WI38 (cell line): ENCODE results near the gene DRGX.

Experiments
- H3K4me3 ChIP-seq: 2 replicates; pipeline ENCODE4 v1.5.1; 2011; ENCODE audit warnings: low read depth, mild to moderate bottlenecking, control low read depth, low read length
- CTCF ChIP-seq: IDR thresholded peaks from 2 replicates; pipeline ENCODE4 v1.5.1; 2012; ENCODE audit warnings: low read depth, mild to moderate bottlenecking, control low read depth, low read length

DRGX gene

GRCh38 chr10:49314806-49315205 lies 81.1 kb downstream of the DRGX start:
- no peak for TF ChIP-seq CTCF
- H3K4me3 ChIP-seq: no peak overlapping the region
